ENCODE measurements around the gene GOSR1.
A peak's percentile ranks its signal among the peaks of the same experiment; 100 is the strongest.
"Not testable (repeated sequence)": the region's sequence is repeated elsewhere in the genome, so short reads cannot be mapped to it uniquely, and the experiment has no call there.

The GOSR1 gene

GRCh38 chr17:30520436-30520835 is 43.2 kb downstream of the GOSR1 start:
- no peak for DNase-seq
- peaks cover 24% of the 10 kb centered on the region for H3K4me1 Mint-ChIP-seq (ENCODE audit: low read depth)
- no peak overlapping the region for H3K4me3 Mint-ChIP-seq
- H3K9me3 Mint-ChIP-seq: no peaks in the 10 kb centered on the region
- H3K27me3 Mint-ChIP-seq: no peaks in the 10 kb centered on the region
- H3K27ac Mint-ChIP-seq: peak overlapping the region; percentile 79
- H3K36me3 Mint-ChIP-seq (ENCODE audit: low read depth): peaks cover 82% of the 10 kb centered on the region

- Mint-ChIP-seq H3K9me3 (no peaks in the 10 kb centered on the region), H3K4me3 (no peak overlapping the region), H3K27me3 (no peaks in the 10 kb centered on the region), H3K36me3 (ENCODE audit: low read depth) (peaks cover 79% of the 10 kb centered on the region), H3K4me1 (ENCODE audit: low read depth) (peaks cover 24% of the 10 kb centered on the region), H3K27ac (peak overlapping the region; percentile 79)
- DNase-seq: no peak
Measured at GRCh38 chr17:30520882-30521281, 43.7 kb downstream of the GOSR1 start.

- DNase-seq: no peak
Measured at GRCh38 chr17:30521766-30522165, 44.6 kb downstream of the GOSR1 start.

DNA sequence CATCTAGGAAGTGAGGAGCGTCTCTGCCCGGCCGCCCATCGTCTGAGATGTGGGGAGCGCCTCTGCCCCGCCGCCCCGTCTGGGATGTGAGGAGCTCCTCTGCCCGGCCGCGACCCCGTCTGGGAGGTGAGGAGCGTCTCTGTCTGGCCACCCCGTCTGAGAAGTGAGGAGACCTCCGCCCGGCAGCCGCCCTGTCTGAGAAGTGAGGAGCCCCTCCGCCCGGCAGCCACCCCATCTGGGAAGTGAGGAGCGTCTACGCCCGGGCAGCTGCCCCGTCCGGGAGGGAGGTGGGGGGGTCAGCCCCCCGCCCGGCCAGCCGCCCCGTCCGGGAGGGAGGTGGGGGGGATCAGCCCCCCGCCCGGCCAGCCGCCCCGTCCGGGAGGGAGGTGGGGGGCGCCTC is 46.0 kb downstream of the GOSR1 start:
- H3K27me3 Mint-ChIP-seq, H3K4me3 Mint-ChIP-seq, DNase-seq, H3K9me3 Mint-ChIP-seq, H3K27ac Mint-ChIP-seq: not testable (repeated sequence)
- Mint-ChIP-seq H3K36me3 (ENCODE audit: low read depth) (peaks cover 61% of the 10 kb centered on the region), H3K4me1 (ENCODE audit: low read depth) (peaks cover 24% of the 10 kb centered on the region)

More at GRCh38 chr17:30521766-30522165, 44.6 kb downstream of the GOSR1 start:
- Mint-ChIP-seq H3K4me1 (ENCODE audit: low read depth) (peaks cover 24% of the 10 kb centered on the region), H3K27ac (peak overlapping the region; percentile 79), H3K4me3 (no peak overlapping the region), H3K36me3 (ENCODE audit: low read depth) (peaks cover 74% of the 10 kb centered on the region), H3K9me3 (no peaks in the 10 kb centered on the region), H3K27me3 (no peaks in the 10 kb centered on the region)

DNA sequence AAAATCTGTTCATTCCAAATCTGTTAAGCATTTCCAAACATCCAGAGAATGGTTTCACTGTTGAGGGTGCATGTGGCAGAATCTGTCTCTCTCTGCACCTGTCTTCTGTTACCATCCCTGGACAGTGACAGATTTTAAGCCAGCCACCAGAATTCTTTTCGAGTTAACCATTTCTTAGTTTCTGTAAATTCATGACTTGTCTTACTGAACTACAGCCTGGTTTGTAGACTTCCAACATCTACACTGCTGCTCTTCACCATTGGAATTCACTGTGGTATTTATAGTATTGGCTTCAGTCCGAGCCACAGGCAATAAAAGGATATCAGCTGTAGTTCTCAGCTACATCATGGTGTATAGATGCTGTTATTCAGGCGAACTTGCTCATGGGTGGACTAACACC is 47.6 kb downstream of the GOSR1 start:
- H3K4me1 Mint-ChIP-seq (ENCODE audit: low read depth): peaks cover 18% of the 10 kb centered on the region
- H3K27ac Mint-ChIP-seq: no peak overlapping the region
- no peak overlapping the region for H3K4me3 Mint-ChIP-seq
- H3K9me3 Mint-ChIP-seq: no peaks in the 10 kb centered on the region
- no peaks in the 10 kb centered on the region for H3K27me3 Mint-ChIP-seq
- peaks cover 50% of the 10 kb centered on the region for H3K36me3 Mint-ChIP-seq (ENCODE audit: low read depth)
- DNase-seq: no peak

DNA sequence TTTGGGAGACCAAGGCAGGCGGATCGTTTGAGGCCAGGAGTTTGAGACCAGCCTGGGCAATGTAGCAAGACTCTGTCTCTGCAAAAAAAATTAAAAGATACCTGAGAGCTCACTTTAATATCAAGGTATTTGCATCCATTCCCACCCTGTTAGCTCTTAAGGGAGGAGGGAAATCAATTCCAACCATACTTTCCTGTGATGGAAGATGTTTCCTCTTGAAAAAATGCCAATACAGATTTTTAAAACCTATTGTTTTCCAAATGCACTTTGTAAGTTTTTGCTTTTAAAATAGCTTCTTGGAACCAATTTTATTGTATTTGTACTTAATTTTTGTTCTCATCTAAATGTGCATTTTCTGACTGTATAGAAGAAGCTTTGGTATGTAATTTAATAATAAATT is 49.2 kb downstream of the GOSR1 start:
- Mint-ChIP-seq H3K4me1 (ENCODE audit: low read depth) (peaks cover 6% of the 10 kb centered on the region), H3K4me3 (no peak overlapping the region), H3K9me3 (no peaks in the 10 kb centered on the region), H3K27ac (no peak overlapping the region), H3K36me3 (ENCODE audit: low read depth) (peaks cover 35% of the 10 kb centered on the region), H3K27me3 (no peaks in the 10 kb centered on the region)
- DNase-seq: no peak

DNA sequence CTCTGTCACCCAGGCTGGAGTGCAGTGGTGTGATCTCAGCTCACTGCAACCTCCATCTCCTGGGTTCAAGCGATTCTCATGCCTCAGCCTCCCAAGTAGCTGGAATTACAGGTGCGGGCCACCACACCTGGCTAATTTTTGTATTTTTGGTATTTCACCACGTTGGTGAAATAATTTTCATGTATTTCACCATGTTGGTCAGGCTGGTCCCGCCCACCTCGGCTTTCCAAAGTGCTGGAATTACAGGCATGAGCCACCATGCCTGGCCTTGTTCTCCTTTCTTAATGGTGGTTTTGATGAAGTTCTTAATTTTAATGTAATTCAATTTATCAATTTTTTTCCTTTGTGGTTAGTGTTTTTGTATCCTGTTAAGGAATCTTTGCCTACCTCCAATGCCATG is 51.5 kb downstream of the GOSR1 start:
- H3K27ac Mint-ChIP-seq; H3K27me3 Mint-ChIP-seq; H3K4me3 Mint-ChIP-seq; DNase-seq; H3K9me3 Mint-ChIP-seq; H3K4me1 Mint-ChIP-seq (ENCODE audit: low read depth): not testable (repeated sequence)
- H3K36me3 Mint-ChIP-seq (ENCODE audit: low read depth): peaks cover 14% of the 10 kb centered on the region

DNA sequence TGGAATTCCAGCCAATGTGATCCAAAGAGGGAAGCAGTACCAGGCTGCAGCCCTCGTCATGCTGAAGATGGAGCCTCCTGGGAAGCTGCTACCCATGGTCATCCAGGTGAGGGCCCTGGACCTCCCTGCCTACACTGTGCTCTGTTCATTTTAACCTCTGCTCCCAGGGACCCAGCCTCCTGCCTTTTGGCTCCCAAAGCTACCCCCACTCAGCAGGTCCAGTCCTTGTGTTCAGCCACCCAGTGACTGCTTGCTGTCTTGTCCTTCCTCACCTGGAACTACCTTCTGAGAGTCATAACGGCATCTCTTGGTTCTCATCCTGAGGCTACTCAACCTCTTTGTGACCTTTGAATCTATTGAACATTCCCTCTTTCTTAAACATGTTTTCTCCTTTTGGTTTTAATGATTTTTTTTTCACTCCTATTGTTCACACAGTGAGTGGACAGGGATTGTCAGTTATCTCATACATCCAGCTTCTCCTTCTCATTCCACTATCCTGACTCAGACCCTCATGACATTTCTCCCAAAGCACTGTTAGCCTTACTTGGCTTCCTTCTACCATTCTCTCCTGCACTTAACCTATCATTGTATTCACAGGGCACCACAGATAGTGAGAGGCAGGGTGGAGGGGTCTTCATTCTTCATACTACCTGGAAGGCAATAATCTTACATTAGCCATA is 53.3 kb downstream of the GOSR1 start:
- Mint-ChIP-seq H3K4me3 (no peak overlapping the region), H3K27ac (no peak overlapping the region), H3K36me3 (ENCODE audit: low read depth) (no peaks in the 10 kb centered on the region), H3K9me3 (no peaks in the 10 kb centered on the region), H3K4me1 (ENCODE audit: low read depth) (no peaks in the 10 kb centered on the region), H3K27me3 (no peaks in the 10 kb centered on the region)
- DNase-seq: no peak

- Mint-ChIP-seq H3K27me3 (no peaks in the 10 kb centered on the region), H3K4me3 (no peak overlapping the region), H3K27ac (no peak overlapping the region), H3K9me3 (no peaks in the 10 kb centered on the region), H3K4me1 (ENCODE audit: low read depth) (no peaks in the 10 kb centered on the region), H3K36me3 (ENCODE audit: low read depth) (no peaks in the 10 kb centered on the region)
- no peak for DNase-seq
Measured at GRCh38 chr17:30532871-30533270, 55.7 kb downstream of the GOSR1 start.

DNA sequence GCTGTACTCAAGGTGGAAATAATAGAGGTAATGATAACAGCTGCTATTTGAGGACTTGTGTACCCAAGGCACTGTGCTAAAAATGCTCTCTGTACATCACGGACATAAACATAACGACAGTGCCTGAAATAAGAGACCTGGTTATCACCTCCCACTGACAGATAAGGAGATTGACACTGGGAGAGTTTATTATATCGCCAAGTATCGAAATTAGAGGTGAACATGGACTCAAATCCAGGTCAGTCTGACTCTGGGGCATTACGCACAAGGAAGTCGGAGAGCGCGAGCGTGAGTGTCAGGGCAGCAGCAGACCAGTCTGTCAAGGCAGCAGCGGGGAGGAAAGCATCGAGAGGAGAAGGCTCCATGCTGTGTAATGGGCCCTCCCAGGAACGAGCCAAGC is 57.1 kb downstream of the GOSR1 start:
- DNase-seq: no peak
- no peaks in the 10 kb centered on the region for H3K36me3 Mint-ChIP-seq (ENCODE audit: low read depth)
- no peaks in the 10 kb centered on the region for H3K4me1 Mint-ChIP-seq (ENCODE audit: low read depth)
- no peaks in the 10 kb centered on the region for H3K9me3 Mint-ChIP-seq
- no peak overlapping the region for H3K27ac Mint-ChIP-seq
- H3K4me3 Mint-ChIP-seq: no peak overlapping the region
- no peaks in the 10 kb centered on the region for H3K27me3 Mint-ChIP-seq

GRCh38 chr17:30534938-30535921 is 58.0 kb downstream of the GOSR1 start:
- Mint-ChIP-seq H3K9me3 (no peaks in the 10 kb centered on the region), H3K4me1 (ENCODE audit: low read depth) (no peaks in the 10 kb centered on the region), H3K27ac (no peak overlapping the region), H3K27me3 (no peaks in the 10 kb centered on the region), H3K36me3 (ENCODE audit: low read depth) (no peaks in the 10 kb centered on the region), H3K4me3 (no peak overlapping the region)
- no peak for DNase-seq

- not testable (repeated sequence) for H3K9me3 Mint-ChIP-seq; H3K27me3 Mint-ChIP-seq; H3K4me1 Mint-ChIP-seq (ENCODE audit: low read depth); H3K27ac Mint-ChIP-seq; H3K4me3 Mint-ChIP-seq; DNase-seq; H3K36me3 Mint-ChIP-seq (ENCODE audit: low read depth)
Measured at GRCh38 chr17:30536846-30537245, 59.6 kb downstream of the GOSR1 start.

DNA sequence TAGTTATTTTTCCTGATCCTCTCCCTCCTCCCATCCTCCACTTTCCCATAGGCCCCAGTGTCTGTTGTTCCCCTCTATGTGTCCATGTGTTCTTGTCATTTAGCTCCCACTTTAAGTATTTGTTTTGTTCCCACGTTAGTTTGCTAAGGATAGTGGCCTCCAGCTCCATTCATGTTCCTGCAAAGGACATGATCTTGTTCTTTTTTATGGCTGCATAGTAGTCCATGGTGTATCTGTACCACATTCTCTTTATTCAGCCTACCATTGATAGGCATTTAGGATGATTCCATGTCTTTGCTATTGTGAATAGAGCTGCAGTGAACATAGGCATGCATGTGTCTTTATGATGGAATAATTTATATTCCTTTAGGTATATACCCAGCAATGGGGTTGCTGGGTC is 60.5 kb downstream of the GOSR1 start:
- H3K4me1 Mint-ChIP-seq (ENCODE audit: low read depth); H3K9me3 Mint-ChIP-seq; H3K4me3 Mint-ChIP-seq; DNase-seq; H3K27ac Mint-ChIP-seq; H3K36me3 Mint-ChIP-seq (ENCODE audit: low read depth); H3K27me3 Mint-ChIP-seq: not testable (repeated sequence)

DNA sequence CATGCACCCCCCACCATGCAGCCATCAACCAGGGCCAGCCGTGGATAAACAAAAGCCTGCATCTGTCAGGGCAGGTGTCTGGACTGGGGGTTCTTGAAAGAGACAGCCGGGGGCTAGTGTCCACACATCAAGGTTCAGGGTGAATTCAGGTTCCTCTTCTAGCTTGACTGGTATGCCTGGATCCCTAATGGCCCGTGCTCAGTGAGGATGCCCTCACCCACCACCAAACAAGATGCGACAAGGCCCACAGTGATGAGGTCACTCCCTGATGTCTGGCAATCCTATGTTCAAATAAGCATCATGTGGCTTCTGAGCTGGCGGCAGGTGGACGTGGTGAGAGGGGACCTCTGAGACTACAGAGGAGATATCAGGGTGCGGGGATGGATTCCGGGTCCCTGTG is 64.6 kb downstream of the GOSR1 start:
- Mint-ChIP-seq H3K4me3 (no peak overlapping the region), H3K27me3 (no peaks in the 10 kb centered on the region), H3K36me3 (ENCODE audit: low read depth) (no peaks in the 10 kb centered on the region), H3K4me1 (ENCODE audit: low read depth) (no peaks in the 10 kb centered on the region), H3K9me3 (no peaks in the 10 kb centered on the region), H3K27ac (no peak overlapping the region)
- DNase-seq: no peak

DNA sequence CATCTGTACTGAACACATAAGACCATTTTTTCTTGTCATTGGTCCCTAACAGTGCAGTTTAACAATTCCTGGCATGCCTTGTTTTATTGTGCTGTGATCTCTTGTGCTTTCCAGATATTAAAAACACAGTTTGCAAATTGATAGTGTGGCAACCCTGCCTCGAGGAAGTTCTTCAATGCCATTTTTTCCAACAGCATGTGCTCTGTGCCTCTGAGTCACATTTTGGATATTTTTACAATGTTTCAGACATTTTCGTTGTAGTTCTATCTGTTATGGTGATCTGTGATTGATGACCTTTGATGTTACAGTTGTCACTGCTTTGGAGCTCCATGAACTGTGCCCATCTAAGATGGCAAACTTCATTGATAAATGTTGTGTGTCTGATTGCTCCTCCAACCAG is 66.2 kb downstream of the GOSR1 start:
- Mint-ChIP-seq H3K9me3 (no peaks in the 10 kb centered on the region), H3K4me1 (ENCODE audit: low read depth) (no peaks in the 10 kb centered on the region), H3K27me3 (no peaks in the 10 kb centered on the region), H3K27ac (no peak overlapping the region), H3K36me3 (ENCODE audit: low read depth) (no peaks in the 10 kb centered on the region), H3K4me3 (no peak overlapping the region)
- DNase-seq: no peak

Measured in activated T-cell treated with anti-CD3 and anti-CD28 coated beads, Interleukin-2, amount 50 U/mL, for 24 hours (primary cell).